NCI-H748 treated with DMSO at 0.1 percent for 48 hours (cell line): ENCODE results near the gene AMPD3.
A peak's percentile ranks its signal among the peaks of the same experiment; 100 is the strongest.

Source experiments
- DNase-seq: peaks from one replicate; lab custom pipeline; 2025; lab: John Stamatoyannopoulos, UW

The AMPD3 gene

DNA sequence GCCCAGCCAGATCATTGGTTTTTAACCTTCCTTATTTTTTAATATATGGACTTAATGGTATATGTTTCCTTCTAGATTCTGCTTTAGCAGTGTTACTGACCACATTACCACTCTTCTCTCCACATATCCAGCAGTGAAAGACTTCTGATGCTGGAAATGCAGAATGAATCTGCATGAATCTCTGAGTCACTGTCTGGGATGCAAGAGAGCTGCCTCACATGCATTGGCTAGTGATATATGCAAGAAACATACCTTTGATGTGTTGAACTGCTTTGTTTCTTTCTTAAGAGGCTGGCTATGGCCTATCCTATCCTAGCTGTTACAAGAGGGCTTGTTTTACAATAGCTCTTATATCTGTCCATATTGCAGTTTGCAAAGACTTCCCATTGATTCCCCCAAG is 16.6 kb upstream of the AMPD3 start:
- DNase-seq, result no peak

DNA sequence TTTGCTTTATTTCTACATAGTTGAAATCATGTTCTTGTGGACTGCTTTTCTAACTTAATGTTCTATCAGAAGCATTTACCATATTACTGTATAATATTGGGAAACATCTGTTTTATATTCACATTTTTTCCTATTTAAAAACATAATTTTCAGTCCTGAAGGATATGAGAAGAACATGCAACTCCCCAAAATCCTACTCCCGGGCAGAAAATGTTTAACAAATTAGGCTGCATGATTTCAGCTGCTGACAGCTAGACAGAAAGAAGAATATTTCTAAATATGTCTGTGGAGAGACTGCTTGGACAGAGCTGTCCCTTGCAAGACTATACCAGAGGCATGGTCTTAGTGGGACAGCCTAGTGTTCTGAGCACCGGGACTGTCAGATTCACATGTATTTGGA is 15.7 kb upstream of the AMPD3 start:
- no peak for DNase-seq

DNA sequence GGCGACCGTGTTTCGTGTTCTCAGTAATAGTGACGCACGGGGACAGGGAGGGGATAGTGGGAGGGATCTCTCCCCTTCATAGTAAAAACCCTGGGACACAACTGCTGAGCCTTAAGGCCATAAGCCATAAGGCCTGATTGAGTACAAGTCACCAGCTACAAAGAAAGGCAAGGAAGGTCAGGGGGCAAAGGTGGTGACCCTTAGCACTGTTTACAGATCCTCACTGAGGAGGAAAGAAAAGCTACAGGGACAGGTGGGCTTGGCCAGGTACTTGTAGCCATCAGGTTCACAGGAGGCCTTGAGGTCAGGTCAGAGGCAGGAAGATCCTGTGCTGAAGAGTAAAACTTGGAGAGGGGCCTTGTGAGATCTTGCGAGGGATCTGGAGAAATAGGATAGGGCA is 15.1 kb upstream of the AMPD3 start:
- no peak for DNase-seq

DNA sequence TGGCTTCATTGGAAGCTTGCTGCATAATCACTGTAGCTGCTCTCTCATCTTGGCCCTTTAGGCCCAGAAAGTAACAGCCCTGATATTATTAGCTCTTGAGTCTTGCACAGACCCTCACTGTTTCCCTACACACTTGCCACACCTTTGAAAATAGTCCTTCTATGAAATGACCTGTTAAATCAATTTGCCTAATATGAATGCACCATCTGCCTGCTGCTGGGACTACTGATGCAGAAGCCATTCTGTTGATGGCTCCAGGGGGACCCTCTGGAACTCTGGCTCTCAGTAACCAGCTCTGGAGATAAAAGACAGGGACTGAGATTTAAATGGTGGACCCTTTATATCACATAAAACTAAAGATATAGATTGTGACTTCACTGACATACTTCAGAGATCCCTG is 14.7 kb upstream of the AMPD3 start:
- DNase-seq, result no peak

DNA sequence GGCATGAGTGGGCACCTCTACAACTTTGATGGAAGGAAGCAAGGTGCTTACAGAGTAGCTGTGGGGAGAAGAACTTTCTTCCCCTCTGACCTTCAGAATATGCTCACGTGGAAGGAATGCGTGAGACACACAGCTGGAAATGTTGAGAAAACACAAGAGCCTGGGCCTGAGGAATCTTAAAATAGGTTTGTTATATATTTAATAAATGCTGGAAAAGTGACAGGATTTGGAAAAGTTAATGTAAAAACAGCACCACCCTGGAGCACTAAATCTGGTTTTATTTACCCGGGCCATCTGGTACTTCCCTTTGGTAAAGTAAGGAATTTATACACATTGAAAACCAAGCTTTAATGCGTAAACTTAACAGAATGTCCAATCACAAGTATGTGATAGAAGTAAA is 14.0 kb upstream of the AMPD3 start:
- DNase-seq, result no peak

DNA sequence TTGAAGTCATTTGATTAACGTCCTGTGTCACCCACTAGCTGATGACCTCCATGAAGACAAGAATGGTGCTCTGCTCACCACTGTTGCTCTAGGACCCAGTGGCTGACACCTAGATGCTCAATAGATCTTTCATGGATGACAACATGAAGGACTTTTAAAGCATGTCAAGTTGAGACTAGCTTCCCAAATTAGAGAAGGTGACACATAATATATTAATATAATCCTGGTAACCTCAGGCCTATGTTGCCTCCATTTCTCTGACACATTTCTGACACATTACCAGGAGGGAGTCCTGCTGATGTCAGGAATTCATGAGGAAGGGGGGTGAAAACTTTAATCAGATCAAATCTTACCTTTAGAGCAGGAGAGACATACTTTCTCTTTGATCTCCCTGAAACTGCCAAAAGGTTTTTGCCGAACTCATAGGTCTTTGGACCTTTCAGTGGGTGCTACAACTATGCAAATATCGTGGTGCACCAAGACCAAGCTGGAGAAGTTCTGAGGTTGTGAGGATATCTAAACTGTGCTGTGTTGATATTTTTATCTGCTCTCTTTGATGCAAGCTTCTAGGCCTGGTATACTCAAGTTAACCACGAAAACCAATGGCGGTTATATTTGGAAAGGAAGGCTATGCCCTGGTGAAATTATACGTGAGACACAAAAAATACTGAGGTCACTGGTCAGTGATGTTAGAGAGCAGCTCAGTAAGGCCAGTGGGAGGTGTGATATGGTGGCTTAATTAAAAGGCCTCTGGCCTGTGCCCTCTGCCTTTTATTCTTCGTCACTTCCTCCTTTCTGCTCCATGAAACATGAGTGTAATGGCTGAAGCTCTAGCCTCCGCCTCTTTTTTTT is 13.2 kb upstream of the AMPD3 start:
- no peak for DNase-seq

DNA sequence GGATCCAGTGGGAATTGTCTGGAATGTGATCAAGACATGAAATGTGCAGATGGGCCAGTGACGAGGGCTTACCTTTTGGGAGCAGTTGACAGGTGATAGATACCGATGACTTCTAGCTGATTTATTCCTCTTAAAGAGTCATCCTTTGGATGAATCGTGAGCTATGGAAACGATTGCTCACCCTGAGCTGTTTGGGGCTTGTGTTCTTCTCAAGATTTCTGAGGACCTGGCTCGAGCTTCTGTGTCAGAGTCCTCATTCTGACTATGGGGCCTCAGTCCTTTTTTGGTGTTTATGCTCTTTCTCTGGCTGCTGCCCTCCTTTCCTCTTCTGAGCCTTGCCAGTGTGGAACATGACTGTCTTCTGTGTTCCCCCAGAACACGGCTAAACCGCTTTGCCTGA is 11.9 kb upstream of the AMPD3 start:
- no peak for DNase-seq

DNA sequence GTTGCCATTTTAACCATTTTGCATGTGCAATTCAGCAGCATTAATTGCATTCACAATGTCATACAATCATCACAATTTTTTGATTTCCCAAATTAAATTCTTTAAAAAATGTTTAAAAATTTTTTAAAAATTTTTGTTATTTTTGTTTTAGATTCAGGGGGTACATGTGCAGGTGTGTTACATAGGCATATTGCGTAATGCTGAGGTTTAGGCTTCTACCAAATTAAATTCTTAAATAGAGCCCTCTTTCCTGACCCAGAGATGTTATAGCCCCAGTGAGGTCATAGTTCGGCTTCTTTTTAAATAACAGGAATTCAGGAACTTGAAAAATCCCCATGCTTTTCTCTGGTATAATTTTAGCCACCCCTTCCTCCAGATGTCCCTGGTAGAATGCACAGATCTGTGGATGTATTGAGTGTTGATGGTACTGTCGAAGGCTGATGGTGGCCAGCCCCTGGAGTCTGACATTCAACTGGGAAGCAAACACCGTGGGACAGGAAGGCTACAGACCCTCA is 11.3 kb upstream of the AMPD3 start:
- no peak for DNase-seq

DNA sequence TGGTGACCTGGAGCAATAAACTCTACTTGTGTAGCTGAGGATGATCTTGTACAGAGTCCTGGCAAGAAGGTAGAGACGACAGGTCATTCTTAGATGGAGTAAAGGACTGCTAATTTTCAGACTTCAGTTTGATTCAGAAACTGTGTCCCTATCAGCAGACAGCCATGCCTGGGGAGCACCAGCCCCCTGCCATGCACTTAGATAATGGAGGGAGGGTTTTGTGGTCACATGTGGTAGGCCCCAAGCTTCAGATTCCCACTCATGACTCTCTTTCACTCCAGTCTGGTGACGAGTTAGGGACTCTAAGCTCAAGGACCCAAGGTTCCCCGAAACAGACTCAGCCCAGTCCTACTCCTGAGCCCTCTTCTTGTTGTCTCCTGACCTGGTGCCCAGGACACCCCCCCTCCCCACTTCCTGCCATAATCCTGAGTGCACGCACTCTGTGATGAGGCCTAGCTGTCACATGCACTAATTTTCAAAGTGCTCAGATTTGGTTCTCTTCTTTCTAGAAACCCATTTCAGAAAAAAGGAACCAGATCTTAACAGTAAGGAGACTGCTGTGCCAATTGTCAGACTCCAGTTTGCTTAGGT is 10.2 kb upstream of the AMPD3 start:
- DNase-seq, result no peak

DNA sequence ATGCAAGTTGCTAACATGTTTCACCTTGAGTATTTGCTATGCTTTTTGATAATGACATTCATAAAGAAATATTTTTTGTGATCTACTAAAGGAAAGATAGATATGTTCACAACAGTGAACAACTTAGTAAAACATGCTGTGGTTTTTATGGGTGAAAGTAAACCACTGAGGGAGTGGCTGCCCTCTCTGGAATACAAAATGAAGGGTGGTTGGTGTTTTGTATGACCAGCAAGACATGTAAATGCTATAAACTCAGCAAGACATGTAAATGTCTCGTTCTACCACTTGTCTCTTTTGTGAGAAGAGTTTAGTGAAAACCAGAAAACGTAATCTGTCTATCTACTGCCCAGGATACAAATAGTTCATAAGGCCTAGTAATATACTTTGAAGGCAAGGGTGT is 7.6 kb upstream of the AMPD3 start:
- no peak for DNase-seq

DNA sequence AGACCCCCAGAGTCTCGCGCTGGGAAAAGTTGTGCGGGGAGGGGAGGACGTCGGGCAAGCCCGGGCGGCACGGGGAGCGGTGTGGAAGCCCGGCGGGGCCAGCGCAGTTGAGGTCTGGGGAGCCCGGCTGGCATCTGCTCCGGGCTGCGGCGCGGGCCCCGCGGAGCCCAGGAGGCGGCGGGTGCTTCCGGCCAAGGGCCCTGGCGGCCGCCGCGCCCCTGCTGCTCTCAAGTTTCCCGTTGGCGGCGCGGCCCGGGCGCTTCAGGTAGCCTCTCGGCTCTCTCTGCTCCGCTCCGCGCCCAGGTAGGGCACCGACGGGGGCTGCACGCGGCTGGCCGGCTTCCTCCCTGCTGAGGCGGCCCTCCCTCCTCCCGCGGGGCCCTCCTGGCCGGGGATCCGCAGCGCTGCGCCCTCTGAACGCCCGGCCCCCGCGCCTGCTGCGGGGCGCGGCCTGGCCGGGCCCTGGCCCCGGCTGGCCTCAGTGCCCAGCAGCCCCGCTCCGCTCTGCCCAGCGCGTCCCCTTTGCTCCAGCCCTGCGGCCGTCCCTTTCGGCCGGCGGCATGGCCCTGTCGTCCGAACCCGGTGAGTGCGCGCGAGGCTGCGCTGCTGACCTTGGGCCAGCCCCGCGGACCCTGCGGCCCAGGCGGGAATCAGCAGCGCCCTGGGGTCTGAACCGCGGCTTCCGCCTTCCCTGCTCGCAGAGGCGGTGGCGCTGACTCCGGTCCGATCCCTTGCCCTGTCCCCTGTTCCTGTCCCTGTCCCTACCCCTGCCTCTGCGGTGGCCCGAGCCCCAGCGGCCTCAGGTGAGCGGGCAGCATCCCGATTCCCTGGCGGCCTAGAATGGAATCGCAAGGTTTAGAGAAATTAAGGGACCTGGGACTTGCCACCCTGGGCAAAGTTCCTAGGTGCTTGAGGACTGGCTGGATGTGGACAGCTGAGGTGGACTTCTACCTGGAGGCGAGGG is 4.3 kb upstream of the AMPD3 start:
- peak; percentile 45 for DNase-seq

DNA sequence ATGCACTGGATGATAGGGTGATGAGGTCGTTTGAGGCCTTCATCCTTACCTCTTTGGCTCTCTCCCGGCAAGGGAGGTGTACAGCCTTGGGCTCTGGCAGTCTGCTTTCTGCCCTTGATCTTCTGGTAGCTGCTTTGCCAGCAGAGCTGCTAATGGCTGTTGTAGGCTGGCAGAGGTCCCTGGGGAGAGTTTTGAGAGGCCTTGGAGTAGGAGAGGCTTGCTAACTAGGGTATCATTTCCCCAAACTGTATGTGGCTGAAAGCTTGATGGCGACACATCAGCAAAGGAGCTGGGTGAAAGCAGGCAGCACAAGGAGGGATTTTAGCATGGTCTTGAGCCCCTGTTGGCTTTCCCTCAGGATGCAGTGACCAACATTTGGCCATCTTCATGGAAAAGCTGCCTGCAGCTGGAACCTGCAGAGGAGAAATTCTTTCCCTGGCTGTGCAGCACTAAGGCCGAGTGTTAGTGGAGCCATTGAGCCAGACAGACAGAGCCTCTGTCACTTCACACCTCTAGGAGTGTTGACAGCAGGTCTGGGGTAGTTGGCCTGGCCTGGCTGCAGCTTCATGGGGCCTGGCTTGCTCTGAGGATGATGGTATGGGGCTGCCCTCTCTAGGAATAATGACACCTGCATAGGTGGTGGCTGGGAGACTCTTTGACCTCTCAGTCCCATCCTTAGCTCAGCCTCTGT is 3.5 kb upstream of the AMPD3 start:
- no peak for DNase-seq

DNA sequence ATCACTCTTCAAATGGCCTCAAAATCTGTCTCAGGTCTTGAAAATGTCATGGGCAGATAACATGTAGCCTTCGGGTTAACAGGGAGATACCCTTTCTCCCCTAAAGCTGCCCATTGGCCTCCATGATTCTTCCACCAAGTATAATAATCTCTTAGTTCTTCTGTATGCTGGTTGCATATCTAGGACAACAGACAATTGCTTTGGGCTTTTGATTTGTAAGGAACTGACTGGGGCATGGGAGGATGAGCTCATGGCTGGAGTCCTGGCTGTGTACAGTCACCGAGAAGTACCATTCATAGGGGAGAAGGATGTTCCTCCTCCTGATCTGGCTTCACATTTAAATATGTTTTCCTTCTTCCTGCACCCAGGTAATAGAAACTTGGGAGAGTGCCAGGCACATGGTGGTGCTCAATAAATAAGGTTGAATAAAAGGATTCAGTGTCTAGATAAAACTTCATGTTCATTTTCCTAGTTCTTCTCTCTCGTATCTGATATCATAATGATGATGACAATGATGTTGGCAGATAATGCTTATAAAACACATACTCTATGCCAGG is 2.8 kb upstream of the AMPD3 start:
- DNase-seq, result no peak

DNA sequence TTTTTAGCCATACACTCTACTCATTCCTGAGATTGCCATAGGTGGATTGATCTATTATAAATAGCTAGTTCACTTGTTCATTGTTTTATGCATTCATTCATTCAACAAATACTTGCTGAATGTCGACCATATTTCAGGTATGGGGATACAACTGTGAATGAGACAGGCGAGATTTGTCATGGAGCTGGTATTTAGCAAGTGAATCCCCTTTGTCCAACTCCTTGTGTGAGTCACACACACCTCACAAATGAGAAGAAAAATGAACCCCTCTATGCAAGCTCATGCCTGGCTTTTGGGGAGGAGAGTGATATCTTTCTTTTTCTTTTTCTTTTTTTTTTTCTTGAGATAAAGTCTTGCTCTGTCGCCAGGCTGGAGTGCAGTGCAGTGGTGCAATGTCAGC is 1.8 kb upstream of the AMPD3 start:
- DNase-seq, result no peak

DNA sequence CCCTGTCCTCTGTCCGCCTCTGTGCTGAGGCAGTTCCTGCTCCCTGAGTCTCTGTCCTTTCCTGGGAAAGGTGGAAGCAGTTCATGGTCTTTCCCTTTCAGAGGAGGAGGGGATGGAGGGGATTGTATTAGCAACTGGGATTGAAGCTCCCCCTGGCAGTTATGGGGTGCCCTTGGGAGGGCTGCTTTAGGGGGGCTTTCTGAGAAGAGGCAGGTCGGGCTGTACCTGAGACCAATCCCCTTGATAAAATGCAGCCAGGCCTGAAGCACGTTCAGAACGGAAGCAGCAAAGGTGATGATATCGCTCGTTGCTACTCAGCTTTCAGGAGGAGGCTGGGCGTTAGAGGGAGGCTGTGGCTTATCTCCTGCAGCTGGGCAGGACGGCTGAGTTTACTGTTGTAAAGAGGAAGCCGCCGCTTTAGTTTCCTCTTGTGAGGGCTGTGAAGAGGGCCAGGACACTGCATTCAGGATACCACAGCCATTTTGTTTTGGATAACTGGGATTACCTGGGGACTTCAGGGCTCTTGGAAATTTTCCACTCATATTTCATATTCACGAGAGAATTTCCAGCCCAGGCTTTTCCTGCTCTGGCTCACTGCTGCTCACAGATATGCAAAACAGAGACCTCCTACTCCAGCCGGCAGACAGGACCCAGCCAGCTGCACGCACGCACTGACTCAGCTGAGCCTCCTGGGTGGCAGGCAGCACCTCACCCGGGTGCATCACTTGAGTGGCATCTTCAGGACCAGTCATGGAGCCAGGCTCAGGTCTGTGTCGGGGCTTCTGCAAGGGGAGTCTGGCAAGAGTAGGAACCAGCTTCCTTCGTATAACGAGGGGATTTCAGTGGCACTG is 798 bp downstream of the AMPD3 start:
- DNase-seq, result peak; percentile 60

DNA sequence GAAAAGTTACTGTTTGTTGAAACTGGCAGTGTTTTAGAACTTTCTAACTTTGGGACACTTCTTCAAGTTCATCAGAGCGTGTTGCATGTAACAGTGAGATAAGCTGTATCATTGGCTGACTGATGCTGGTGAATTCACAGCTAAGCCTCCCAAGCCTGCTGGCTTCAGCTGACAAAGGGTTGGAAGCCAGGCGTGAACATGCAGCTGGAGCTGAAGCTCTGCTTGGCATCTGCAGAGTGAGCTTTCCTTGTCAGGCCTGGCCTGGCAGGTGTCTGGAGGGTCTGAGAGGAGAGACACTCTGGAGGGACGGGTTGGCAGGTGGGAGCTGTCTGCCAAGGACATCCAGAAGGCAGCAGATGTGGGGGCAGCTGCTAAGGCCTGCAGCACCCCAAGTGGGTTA is 1.5 kb downstream of the AMPD3 start:
- DNase-seq, result no peak

DNA sequence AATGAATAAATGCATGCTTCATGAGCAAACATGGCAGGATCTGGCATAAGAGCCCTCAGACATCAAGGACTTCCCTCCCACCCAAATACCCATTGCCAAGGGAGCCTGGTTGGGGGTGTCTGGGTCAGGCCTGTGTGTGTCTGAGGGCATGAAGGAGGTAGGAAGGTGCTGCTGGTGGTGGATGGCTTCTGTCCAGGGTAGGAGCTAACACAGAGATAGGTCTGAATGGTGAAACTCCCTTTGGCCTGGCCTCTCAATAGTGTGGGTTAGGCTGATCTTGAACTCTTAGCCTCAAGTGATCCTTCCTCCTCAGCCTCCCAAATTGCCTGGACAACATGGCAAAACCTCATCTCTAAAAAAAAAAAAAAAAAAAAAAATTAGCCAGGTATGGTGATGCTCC is 2.8 kb downstream of the AMPD3 start:
- DNase-seq, result no peak

DNA sequence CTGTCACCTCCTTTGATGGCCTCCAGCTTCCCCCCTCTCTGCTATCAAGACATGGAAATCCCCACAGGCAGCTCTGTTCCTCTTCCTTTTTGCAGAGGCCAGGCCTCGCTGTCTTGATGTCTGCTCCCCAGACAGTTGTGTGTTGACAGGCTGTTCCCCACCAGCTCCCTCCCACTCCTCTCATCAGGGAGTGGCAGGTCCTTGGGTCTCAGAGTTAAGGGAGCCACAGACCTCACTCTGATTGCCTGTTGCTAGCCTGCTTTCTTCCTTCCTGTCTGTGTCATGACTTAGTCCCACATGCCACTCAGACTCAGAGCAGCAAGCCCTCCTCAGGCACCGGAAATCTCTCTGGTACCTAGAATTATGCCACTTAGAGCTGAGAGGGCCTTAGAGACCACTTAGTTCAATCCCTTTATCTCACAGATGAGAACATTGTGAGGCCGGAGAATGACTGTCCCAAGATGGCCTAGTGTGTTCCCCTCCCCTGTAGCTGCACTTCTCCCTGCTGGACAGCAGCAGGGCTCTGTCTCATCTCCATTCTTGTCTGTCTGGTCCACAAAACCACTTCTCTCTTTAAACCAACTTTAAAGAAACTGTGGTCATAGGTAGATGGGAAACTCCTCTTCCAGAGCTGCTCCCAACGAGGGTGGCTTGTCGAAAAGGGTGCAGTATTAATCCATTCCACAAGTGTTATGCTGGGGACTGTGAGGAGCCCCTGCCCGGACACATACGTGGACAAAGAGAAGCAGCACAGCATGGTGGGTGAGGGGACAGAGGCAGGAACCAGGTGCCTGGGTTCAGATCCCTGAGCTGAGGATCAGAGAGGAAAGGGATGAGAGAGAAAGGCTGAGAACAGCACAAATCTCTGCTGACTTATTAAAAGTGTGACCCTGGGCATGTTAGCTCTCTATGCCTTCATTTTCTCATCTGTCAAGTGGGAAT is 4.2 kb downstream of the AMPD3 start:
- no peak for DNase-seq

DNA sequence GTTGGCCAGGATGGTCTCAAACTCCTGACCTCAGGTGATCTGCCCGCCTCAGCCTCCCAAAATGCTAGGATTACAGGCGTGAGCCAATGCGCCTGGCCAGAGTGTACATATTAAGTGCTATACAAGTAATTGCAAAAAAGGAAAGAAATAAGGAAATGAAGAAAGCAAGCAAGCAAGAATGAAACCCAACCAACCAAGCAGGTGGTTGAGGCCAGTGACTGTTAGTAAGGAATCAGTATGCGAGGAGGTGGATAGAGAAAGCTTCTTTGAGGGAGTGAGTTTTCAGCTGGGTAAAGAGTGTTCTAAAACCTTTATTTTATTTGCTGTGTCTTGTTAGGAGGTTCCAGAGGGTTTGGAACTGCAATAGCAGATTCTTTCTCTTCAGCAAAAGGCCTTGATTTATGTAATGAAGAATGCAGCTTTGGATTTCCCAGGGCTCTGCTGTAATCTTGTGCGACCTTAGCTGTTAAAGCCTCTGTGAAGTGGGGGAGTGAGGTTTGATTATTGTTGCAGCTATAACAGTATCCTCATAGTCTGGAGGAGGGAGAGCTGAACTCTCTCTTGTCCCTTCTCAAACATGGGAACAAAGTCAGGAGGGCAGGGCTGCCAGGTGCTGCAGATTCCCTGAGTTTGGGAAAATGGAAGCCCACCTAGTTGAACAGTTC is 5.7 kb downstream of the AMPD3 start:
- DNase-seq, result no peak
